GM10266 (cell line): Measurements from ENCODE around the gene SPRYD3.
"Not testable (repeated sequence)": the region's sequence is repeated elsewhere in the genome, so short reads cannot be mapped to it uniquely, and the experiment has no call there.

Experiments used
- DNase-seq: peaks from one replicate; pipeline ENCODE4 v3.0.0; 2012; ENCODE audit errors: extremely low spot score
- CTCF ChIP-seq: IDR thresholded peaks from 2 replicates; pipeline ENCODE4 v1.5.1; 2012; ENCODE audit warnings: mild to moderate bottlenecking, low read depth; ENCODE audit not compliant: control insufficient read depth, insufficient read depth; ENCODE audit errors: missing control alignments

Gene SPRYD3

GRCh38 chr12:53044052-53044581 is 35.1 kb downstream of the SPRYD3 start:
- peak; percentile 6 for DNase-seq
- TF ChIP-seq CTCF = no peak

- TF ChIP-seq CTCF = no peak
- no peak for DNase-seq
Observed at GRCh38 chr12:53042607-53043454, 36.4 kb downstream of the SPRYD3 start.

GRCh38 chr12:53039851-53040250 is 39.3 kb downstream of the SPRYD3 start:
- TF ChIP-seq CTCF = no peak
- no peak for DNase-seq

- DNase-seq = no peak
- TF ChIP-seq CTCF = no peak
Observed at GRCh38 chr12:53036802-53037201, 42.4 kb downstream of the SPRYD3 start.

- no peak for TF ChIP-seq CTCF
- DNase-seq = no peak
Observed at GRCh38 chr12:53034459-53034858, 44.7 kb downstream of the SPRYD3 start.

GRCh38 chr12:53033832-53034231 is 45.4 kb downstream of the SPRYD3 start:
- not testable (repeated sequence) for DNase-seq

- no peak for DNase-seq
- TF ChIP-seq CTCF = no peak
Observed at GRCh38 chr12:53031616-53032015, 47.6 kb downstream of the SPRYD3 start.

GRCh38 chr12:53027014-53027413 is 52.2 kb downstream of the SPRYD3 start:
- not testable (repeated sequence) for DNase-seq
